ENCODE data around the gene TBCK.

The TBCK gene

GRCh38 chr4:106083065-106083464, 232.9 kb downstream of the TBCK start:
- H3K27ac ChIP-seq = no peak overlapping the region
- TF ChIP-seq CTCF (conservative IDR thresholded peaks at IDR 0.05) = no peak

GRCh38 chr4:106080376-106080775, 235.6 kb downstream of the TBCK start:
- TF ChIP-seq CTCF (conservative IDR thresholded peaks at IDR 0.05) = no peak

DNA sequence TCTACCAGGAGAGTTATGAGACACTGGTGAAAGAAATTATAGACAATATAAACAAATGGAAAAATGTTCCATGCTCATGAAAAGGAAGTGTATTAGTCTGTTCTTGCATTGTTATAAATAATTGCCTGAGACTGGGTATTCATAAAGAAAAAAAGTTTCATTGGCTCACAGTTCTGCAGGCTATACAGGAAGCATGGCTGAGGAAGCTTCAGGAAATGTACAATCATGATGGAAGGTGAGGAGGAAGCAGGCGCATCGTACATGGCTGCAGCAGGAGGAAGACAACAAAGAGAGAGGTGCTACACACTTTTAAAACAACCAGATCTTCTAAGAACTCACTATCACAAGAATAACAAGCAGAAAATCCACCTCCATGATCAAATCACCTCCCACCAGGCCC, 236.4 kb downstream of the TBCK start:
- H3K27ac ChIP-seq = no peak overlapping the region
- no peak for TF ChIP-seq CTCF (conservative IDR thresholded peaks at IDR 0.05)

More at GRCh38 chr4:106080376-106080775, 235.6 kb downstream of the TBCK start:
- H3K27ac ChIP-seq = no peak overlapping the region

DNA sequence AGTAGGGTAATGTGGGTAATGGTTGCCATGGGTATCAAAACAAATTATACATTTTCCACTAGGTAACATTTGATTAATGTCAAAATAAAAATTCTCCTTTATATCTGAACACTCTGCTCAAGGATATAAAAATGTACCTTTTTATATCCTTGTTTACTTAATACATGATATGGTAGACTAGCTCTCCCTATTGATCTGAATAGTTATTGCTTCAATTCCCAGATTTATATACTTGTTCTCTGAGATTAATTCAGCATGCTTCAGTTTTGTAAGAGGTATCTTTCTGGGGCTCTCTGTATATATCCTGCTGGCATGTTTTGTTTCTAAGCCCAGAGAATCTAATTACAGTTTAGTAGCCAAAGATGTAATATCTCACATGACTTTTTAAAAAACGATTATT, 251.0 kb downstream of the TBCK start:
- TF ChIP-seq CTCF (conservative IDR thresholded peaks at IDR 0.05) = peak; percentile 59
- no peak overlapping the region for H3K27ac ChIP-seq

- H3K27ac ChIP-seq = no peak overlapping the region
Measured at GRCh38 chr4:106063009-106063408, 253.0 kb downstream of the TBCK start.

GRCh38 chr4:106062452-106062875, 253.5 kb downstream of the TBCK start:
- no peak overlapping the region for H3K27ac ChIP-seq

More at GRCh38 chr4:106063009-106063408, 253.0 kb downstream of the TBCK start:
- no peak for TF ChIP-seq CTCF (conservative IDR thresholded peaks at IDR 0.05)

GRCh38 chr4:106058921-106059320, 257.1 kb downstream of the TBCK start:
- H3K27ac ChIP-seq = no peak overlapping the region
- TF ChIP-seq CTCF (conservative IDR thresholded peaks at IDR 0.05) = no peak

More at GRCh38 chr4:106062452-106062875, 253.5 kb downstream of the TBCK start:
- TF ChIP-seq CTCF (conservative IDR thresholded peaks at IDR 0.05) = no peak
